BLaER1 (cell line): ENCODE data around the gene CYP4A11.
"Not testable (repeated sequence)": the region's sequence is repeated elsewhere in the genome, so short reads cannot be mapped to it uniquely, and the experiment has no call there.

ENCODE experiments used
- H3K27ac ChIP-seq: shearing (Covaris generic); formaldehyde crosslinking; 2 replicates; pipeline ENCODE4 v1.8.1; 2022
- H3K27me3 ChIP-seq: shearing (Covaris generic); formaldehyde crosslinking; 2 replicates; pipeline ENCODE4 v1.8.1; 2022
- H3K36me3 ChIP-seq: shearing (Covaris generic); formaldehyde crosslinking; 2 replicates; pipeline ENCODE4 v1.8.1; 2022
- H3K4me1 ChIP-seq: shearing (Covaris generic); formaldehyde crosslinking; 2 replicates; pipeline ENCODE4 v1.8.1; 2022
- H3K4me2 ChIP-seq: shearing (Covaris generic); formaldehyde crosslinking; 2 replicates; pipeline ENCODE4 v1.8.1; 2022
- H3K4me3 ChIP-seq: shearing (Covaris generic); formaldehyde crosslinking; 2 replicates; pipeline ENCODE4 v1.8.1; 2022
- H3K9ac ChIP-seq: shearing (Covaris generic); formaldehyde crosslinking; 2 replicates; pipeline ENCODE4 v1.8.1; 2022
- H3K9me3 ChIP-seq: shearing (Covaris generic); formaldehyde crosslinking; 2 replicates; pipeline ENCODE4 v1.8.1; 2022
- H4K20me1 ChIP-seq: shearing (Covaris generic); formaldehyde crosslinking; 2 replicates; pipeline ENCODE4 v1.8.1; 2022
- Cebpa-rat ChIP-seq: shearing (Covaris generic); IDR thresholded peaks from 2 replicates; pipeline ENCODE4 v1.8.1; 2022

Gene CYP4A11

GRCh38 chr1:46948629-46949416 lies 7.5 kb upstream of the CYP4A11 start:
- no peaks in the 10 kb centered on the region for H4K20me1 ChIP-seq
- no peaks in the 10 kb centered on the region for H3K4me1 ChIP-seq
- no peaks in the 10 kb centered on the region for H3K9me3 ChIP-seq
- H3K27ac ChIP-seq, result no peak overlapping the region
- no peak overlapping the region for H3K4me2 ChIP-seq
- no peaks in the 10 kb centered on the region for H3K36me3 ChIP-seq
- no peak overlapping the region for H3K9ac ChIP-seq
- no peak overlapping the region for H3K4me3 ChIP-seq
- H3K27me3 ChIP-seq, result no peaks in the 10 kb centered on the region
- TF ChIP-seq Cebpa-rat, result no peak

GRCh38 chr1:46947706-46948105 lies 6.4 kb upstream of the CYP4A11 start:
- H3K9ac ChIP-seq, H3K4me2 ChIP-seq, H3K27ac ChIP-seq, H3K4me3 ChIP-seq, H3K9me3 ChIP-seq, H3K36me3 ChIP-seq, H3K27me3 ChIP-seq, H4K20me1 ChIP-seq, H3K4me1 ChIP-seq: not testable (repeated sequence)

- Histone ChIP-seq H3K36me3 (no peaks in the 10 kb centered on the region), H3K9ac (no peak overlapping the region), H3K4me2 (no peak overlapping the region), H3K4me3 (no peak overlapping the region), H3K27ac (no peak overlapping the region), H4K20me1 (no peaks in the 10 kb centered on the region), H3K4me1 (no peaks in the 10 kb centered on the region), H3K27me3 (no peaks in the 10 kb centered on the region), H3K9me3 (no peaks in the 10 kb centered on the region)
- TF ChIP-seq Cebpa-rat, result no peak
Observed at GRCh38 chr1:46942086-46942485, 810 bp upstream of the CYP4A11 start.

- H3K4me1 ChIP-seq, result no peaks in the 10 kb centered on the region
- H3K9me3 ChIP-seq, result no peaks in the 10 kb centered on the region
- no peaks in the 10 kb centered on the region for H3K36me3 ChIP-seq
- no peak overlapping the region for H3K4me2 ChIP-seq
- H3K27me3 ChIP-seq, result no peaks in the 10 kb centered on the region
- TF ChIP-seq Cebpa-rat, result no peak
- H4K20me1 ChIP-seq, result no peaks in the 10 kb centered on the region
- no peak overlapping the region for H3K27ac ChIP-seq
- no peak overlapping the region for H3K9ac ChIP-seq
- H3K4me3 ChIP-seq, result no peak overlapping the region
Observed at GRCh38 chr1:46940307-46940706, 969 bp downstream of the CYP4A11 start.

GRCh38 chr1:46937270-46937669 lies 4.0 kb downstream of the CYP4A11 start:
- H3K4me3 ChIP-seq, result no peak overlapping the region
- no peaks in the 10 kb centered on the region for H3K27me3 ChIP-seq
- H4K20me1 ChIP-seq, result no peaks in the 10 kb centered on the region
- TF ChIP-seq Cebpa-rat, result no peak
- no peak overlapping the region for H3K4me2 ChIP-seq
- no peaks in the 10 kb centered on the region for H3K4me1 ChIP-seq
- H3K36me3 ChIP-seq, result no peaks in the 10 kb centered on the region
- no peak overlapping the region for H3K27ac ChIP-seq
- no peak overlapping the region for H3K9ac ChIP-seq
- no peaks in the 10 kb centered on the region for H3K9me3 ChIP-seq

- H3K36me3 ChIP-seq, result no peaks in the 10 kb centered on the region
- H3K4me3 ChIP-seq, result no peak overlapping the region
- no peak overlapping the region for H3K9ac ChIP-seq
- H3K9me3 ChIP-seq, result no peaks in the 10 kb centered on the region
- H3K27me3 ChIP-seq, result no peaks in the 10 kb centered on the region
- H3K27ac ChIP-seq, result no peak overlapping the region
- H3K4me1 ChIP-seq, result no peaks in the 10 kb centered on the region
- no peaks in the 10 kb centered on the region for H4K20me1 ChIP-seq
- no peak overlapping the region for H3K4me2 ChIP-seq
- TF ChIP-seq Cebpa-rat, result no peak
Observed at GRCh38 chr1:46936788-46937187, 4.5 kb downstream of the CYP4A11 start.

GRCh38 chr1:46934852-46935251 lies 6.4 kb downstream of the CYP4A11 start:
- H4K20me1 ChIP-seq, H3K27me3 ChIP-seq, H3K9me3 ChIP-seq, H3K4me2 ChIP-seq, H3K36me3 ChIP-seq, H3K9ac ChIP-seq, H3K27ac ChIP-seq, H3K4me3 ChIP-seq, H3K4me1 ChIP-seq: not testable (repeated sequence)

GRCh38 chr1:46932020-46932419 lies 9.3 kb downstream of the CYP4A11 start:
- not testable (repeated sequence) for H3K4me1 ChIP-seq, H3K4me2 ChIP-seq, H3K9ac ChIP-seq, H3K4me3 ChIP-seq, H3K27ac ChIP-seq, H3K9me3 ChIP-seq, H4K20me1 ChIP-seq, H3K36me3 ChIP-seq, H3K27me3 ChIP-seq

GRCh38 chr1:46931151-46931550 lies 10.1 kb downstream of the CYP4A11 start:
- no peaks in the 10 kb centered on the region for H3K9me3 ChIP-seq

GRCh38 chr1:46927249-46927835 lies 13.9 kb downstream of the CYP4A11 start:
- Histone ChIP-seq H3K27ac (no peak overlapping the region), H4K20me1 (no peaks in the 10 kb centered on the region), H3K4me1 (no peaks in the 10 kb centered on the region), H3K4me2 (no peak overlapping the region), H3K36me3 (no peaks in the 10 kb centered on the region), H3K27me3 (no peaks in the 10 kb centered on the region), H3K9ac (no peak overlapping the region), H3K4me3 (no peak overlapping the region), H3K9me3 (peaks cover 22% of the 10 kb centered on the region; the same call in 1 of the 2 replicates)
- TF ChIP-seq Cebpa-rat, result no peak

More at GRCh38 chr1:46931151-46931550, 10.1 kb downstream of the CYP4A11 start:
- Histone ChIP-seq H4K20me1 (no peaks in the 10 kb centered on the region), H3K4me1 (no peaks in the 10 kb centered on the region), H3K9ac (no peak overlapping the region), H3K4me2 (no peak overlapping the region), H3K27me3 (no peaks in the 10 kb centered on the region), H3K27ac (no peak overlapping the region), H3K4me3 (no peak overlapping the region), H3K36me3 (no peaks in the 10 kb centered on the region)
- no peak for TF ChIP-seq Cebpa-rat
